HCT116 (cell line): ENCODE data around the gene TMEM150A. TPM values are rescaled to one million over a fixed set of nuclear protein-coding genes. Genes with fewer than 3 reads are reported as not detected.

Experiments
- ATAC-seq: fragments of 200-7000 bp; cut with Tn5 transposase; 2 replicates; pipeline ENCODE4 v1.9.1; 2020; ENCODE audit warnings: mild to moderate bottlenecking, moderate library complexity
- BruUV-seq: library from RNA; stranded (reverse); fragments of 400-500 nt; replicated peaks from 2 replicates; lab custom pipeline; 2021; lab: Mats Ljungman, UMichigan
- CTCF ChIA-PET: fragments of 300-600 bp; sonication (Branson Sonifier 250); formaldehyde crosslinking; loops from one replicate; lab custom pipeline; 2021; ENCODE audit warnings: antibody characterized with exemption; lab: Charles Lee
- POLR2A ChIA-PET: fragments of 300-600, 350-600 bp; sonication (Branson Sonifier 250); formaldehyde crosslinking; loops from one replicate; lab custom pipeline; 2021; ENCODE audit warnings: antibody characterized with exemption; lab: Charles Lee
- RAD21 ChIA-PET, 2 experiments: fragments of 300-600 bp; sonication (Branson Sonifier 250); formaldehyde crosslinking; loops; one replicate each; lab custom pipeline; 2023; ENCODE audit warnings: low total read pairs in 2 of 2; ENCODE audit not compliant: uncharacterized antibody in 2 of 2, unreplicated experiment in 2 of 2, low non-redundant PET in 1 of 2; lab: Charles Lee
- DNase-seq: peaks from one replicate; pipeline ENCODE4 v3.0.0-alpha.2; 2010; ENCODE audit warnings: low read depth, low spot score
- H2AFZ ChIP-seq: fragments of 200-600 bp; shearing (Covaris generic), sonication (generic); 2 replicates; pipeline ENCODE4 v1.6.1; 2017; ENCODE audit warnings: low read depth, mixed run types, mixed read lengths, antibody characterized with exemption, low read length; ENCODE audit not compliant: poor library complexity, severe bottlenecking
- H3K27ac ChIP-seq: 2 replicates; pipeline ENCODE4 v1.5.1; 2012; ENCODE audit warnings: low read depth, low read length
- H3K27me3 ChIP-seq: fragments of 200-600 bp; sonication (generic); 2 replicates; pipeline ENCODE4 v1.6.1; 2016; ENCODE audit warnings: mixed run types, low read length, mixed read lengths; ENCODE audit not compliant: insufficient read depth
- H3K36me3 ChIP-seq, 2 experiments: fragments of 200-500 bp in 1 of 2; fragments of 200-600 bp in 1 of 2; sonication (Bioruptor generic) in 1 of 2; sonication (generic) in 1 of 2; 2 replicates each; pipeline versions ENCODE4 v1.5.1 to v1.6.1; 2014 to 2016; ENCODE audit warnings: low read length in 2 of 2, inconsistent platforms in 1 of 2, mixed read lengths in 1 of 2, mixed run types in 1 of 2; ENCODE audit not compliant: insufficient read depth in 2 of 2, control insufficient read depth in 1 of 2
- H3K4me1 ChIP-seq, 2 experiments: fragments of 200-600 bp in 1 of 2; sonication (generic) in 1 of 2; 2 replicates each; pipeline versions ENCODE4 v1.5.1 to v1.6.1; 2012 to 2017; ENCODE audit warnings: low read length in 2 of 2, inconsistent platforms in 1 of 2, mild to moderate bottlenecking in 1 of 2, mixed read lengths in 1 of 2, mixed run types in 1 of 2, moderate library complexity in 1 of 2; ENCODE audit not compliant: insufficient read depth in 2 of 2, control insufficient read depth in 1 of 2
- H3K4me2 ChIP-seq: fragments of 200-600 bp; sonication (generic); 2 replicates; pipeline ENCODE4 v1.6.1; 2017; ENCODE audit warnings: mixed run types, low read length, mixed read lengths
- H3K4me3 ChIP-seq, 2 experiments: fragments of 200-600 bp in 1 of 2; sonication (generic) in 1 of 2; replicated peaks in 1 of 2; 2 replicates each; pipeline ENCODE4 v1.5.1; 2011 to 2016; ENCODE audit warnings: low read length in 2 of 2, control low read depth in 1 of 2, low read depth in 1 of 2, mild to moderate bottlenecking in 1 of 2, mixed read lengths in 1 of 2, mixed run types in 1 of 2
- H3K79me2 ChIP-seq: fragments of 200-600 bp; sonication (generic); 2 replicates; pipeline ENCODE4 v1.6.1; 2017; ENCODE audit warnings: mild to moderate bottlenecking, mixed run types, low read length, moderate library complexity, mixed read lengths; ENCODE audit not compliant: insufficient read depth
- H3K9ac ChIP-seq: fragments of 200-600 bp; sonication (generic); 2 replicates; pipeline ENCODE4 v1.6.1; 2016; ENCODE audit warnings: low read length, mixed read lengths
- H3K9me2 ChIP-seq: fragments of 200-600 bp; sonication (generic), shearing (Covaris generic); 2 replicates; pipeline ENCODE4 v1.6.1; 2017; ENCODE audit warnings: mixed run types, mild to moderate bottlenecking, moderate library complexity; ENCODE audit not compliant: insufficient read depth
- H3K9me3 ChIP-seq, 2 experiments: fragments of 200-500 bp in 1 of 2; fragments of 200-600 bp in 1 of 2; sonication (Bioruptor generic) in 1 of 2; sonication (generic) in 1 of 2; 2 replicates each; pipeline ENCODE4 v1.6.1; 2014 to 2017; ENCODE audit warnings: low read length in 2 of 2, mixed read lengths in 2 of 2, inconsistent platforms in 1 of 2, low read depth in 1 of 2, mild to moderate bottlenecking in 1 of 2, mixed run types in 1 of 2, moderate library complexity in 1 of 2; ENCODE audit not compliant: control insufficient read depth in 1 of 2, insufficient read depth in 1 of 2
- H4K20me1 ChIP-seq: fragments of 200-600 bp; sonication (generic), shearing (Covaris generic); 2 replicates; pipeline ENCODE4 v1.6.1; 2017; ENCODE audit warnings: mixed run types, mild to moderate bottlenecking, moderate library complexity; ENCODE audit not compliant: insufficient read depth
- CBX3 ChIP-seq: IDR thresholded peaks from 2 replicates; pipeline ENCODE4 v1.6.1; 2012; ENCODE audit warnings: low read depth
- CEBPB ChIP-seq: IDR thresholded peaks from 2 replicates; pipeline ENCODE4 v1.6.1; 2012; ENCODE audit warnings: low read depth
- EGR1 ChIP-seq: IDR thresholded peaks from 2 replicates; pipeline ENCODE4 v1.6.1; 2012; ENCODE audit warnings: low read depth
- ELF1 ChIP-seq: IDR thresholded peaks from 2 replicates; pipeline ENCODE4 v1.6.1; 2012; ENCODE audit warnings: low read depth, borderline replicate concordance
- EZH2 ChIP-seq: fragments of 200-600 bp; sonication (generic); IDR thresholded peaks from 2 replicates; pipeline ENCODE4 v1.6.1; 2017; ENCODE audit warnings: antibody characterized with exemption, mixed run types
- EZH2phosphoT487 ChIP-seq: fragments of 200-600 bp; IDR thresholded peaks from 2 replicates; pipeline ENCODE4 v1.6.1; 2018; ENCODE audit warnings: antibody characterized with exemption, borderline replicate concordance
- FOSL1 ChIP-seq: IDR thresholded peaks from 2 replicates; pipeline ENCODE4 v1.6.1; 2012; ENCODE audit warnings: low read depth
- POLR2A ChIP-seq: IDR thresholded peaks from 2 replicates; pipeline ENCODE4 v1.7.0; 2011; ENCODE audit warnings: borderline replicate concordance; ENCODE audit not compliant: insufficient read depth, insufficient read length; ENCODE audit errors: extremely low read depth
- POLR2AphosphoS5 ChIP-seq: IDR thresholded peaks from 2 replicates; pipeline ENCODE4 v1.6.1; 2011; ENCODE audit warnings: mild to moderate bottlenecking, low read depth, low read length, moderate library complexity
- RAD21 ChIP-seq: IDR thresholded peaks from 2 replicates; pipeline ENCODE4 v1.6.1; 2012; ENCODE audit warnings: low read depth, mild to moderate bottlenecking
- SP1 ChIP-seq: IDR thresholded peaks from 2 replicates; pipeline ENCODE4 v1.6.1; 2012; ENCODE audit warnings: low read depth
- TCF7L2 ChIP-seq: IDR thresholded peaks from 2 replicates; pipeline ENCODE4 v1.7.0; 2011; ENCODE audit warnings: borderline replicate concordance, inconsistent platforms; ENCODE audit not compliant: insufficient read depth, insufficient read length; ENCODE audit errors: extremely low read depth
- YY1 ChIP-seq: IDR thresholded peaks from 2 replicates; pipeline ENCODE4 v1.6.1; 2011; ENCODE audit warnings: low read length, low read depth, moderate library complexity, mild to moderate bottlenecking; ENCODE audit not compliant: insufficient replicate concordance; ENCODE audit errors: extremely low read depth
- ZFX ChIP-seq: fragments of 450-650 bp; IDR thresholded peaks from 2 replicates; pipeline ENCODE4 v1.6.1; 2017
- intact Hi-C: fragments of 100-400 bp; cut with micrococcal nuclease; formaldehyde crosslinking; loops from 2 replicates; pipeline ENCODE4 v1.10.0; 2022
- total RNA-seq: library from RNA; stranded (reverse); gene quantifications from one replicate; pipeline ENCODE4 v1.2.1, GENCODE V29; 2021; ENCODE audit not compliant: unreplicated experiment
- TF ChIP-seq, protein P1 (sequence below): IDR thresholded peaks from 2 replicates; pipeline ENCODE4 v1.6.1; 2012
- TF ChIP-seq, protein P2 (sequence below): IDR thresholded peaks from 2 replicates; pipeline ENCODE4 v1.6.1; 2012; ENCODE audit warnings: low read depth
- TF ChIP-seq, protein P3 (sequence below), 3 experiments: fragments of 200-600 bp in 1 of 3; sonication (generic) in 1 of 3; IDR thresholded peaks in 2 of 3; conservative IDR thresholded peaks in 1 of 3; 2 replicates each; pipeline ENCODE4 v1.5.1; 2012 to 2017; ENCODE audit warnings: low read depth in 2 of 3, low read length in 2 of 3, antibody characterized with exemption in 1 of 3, borderline replicate concordance in 1 of 3, control low read depth in 1 of 3, mild to moderate bottlenecking in 1 of 3, mixed read lengths in 1 of 3, mixed run types in 1 of 3, moderate library complexity in 1 of 3; ENCODE audit not compliant: insufficient read depth in 1 of 3
- TF ChIP-seq, protein P4 (sequence below): IDR thresholded peaks from 2 replicates; pipeline ENCODE4 v1.6.1; 2012

Gene TMEM150A
- total RNA-seq, 1 experiment from 2014 or later, result 9.9 TPM

DNA sequence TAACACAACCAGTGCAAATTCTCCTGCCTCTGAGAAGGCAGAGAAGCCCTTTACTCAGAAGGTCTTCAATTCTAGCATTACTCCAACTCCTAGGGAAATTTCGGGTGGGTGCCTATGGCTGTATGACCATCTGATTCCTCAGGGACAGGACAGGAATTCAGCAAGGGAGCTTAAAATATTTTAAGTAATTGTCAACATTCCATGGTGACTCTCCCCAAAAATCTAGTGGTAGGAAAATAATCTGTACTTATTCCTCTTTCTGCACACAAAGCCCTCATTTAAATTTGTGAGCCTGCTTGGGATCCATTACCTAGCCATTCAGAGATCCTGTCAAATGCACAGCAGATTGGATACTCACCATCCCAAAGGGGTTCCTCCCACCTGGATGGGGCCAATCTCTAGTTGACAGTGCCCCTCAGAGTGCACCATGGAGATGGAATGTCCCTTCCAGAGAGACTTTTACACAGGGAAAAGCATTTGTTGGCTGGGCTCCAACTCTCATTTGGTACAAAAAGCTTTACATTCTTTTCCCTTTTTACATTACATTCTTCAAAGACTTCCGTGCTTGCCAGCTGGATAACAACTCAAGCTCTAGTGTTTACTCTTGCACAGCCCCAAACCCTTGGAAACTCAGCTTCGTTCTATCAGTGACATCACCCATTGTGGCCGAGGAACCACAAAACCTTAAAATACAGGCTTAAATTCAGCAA, 3.1 kb upstream of the TMEM150A start:
- BruUV-seq, result no TSS peak
- no peak overlapping the region for H3K4me2 ChIP-seq
- intact Hi-C loops, result no loop called here
- H3K79me2 ChIP-seq, result peaks cover 5% of the 10 kb centered on the region; the same call in 1 of the 2 replicates
- no peaks in the 10 kb centered on the region for H3K9me2 ChIP-seq
- peaks cover 14 to 23% of the 10 kb centered on the region in 2 experiments for H3K4me1 ChIP-seq
- H3K27me3 ChIP-seq, result no peaks in the 10 kb centered on the region
- ChIA-PET CTCF (no interaction called here), RAD21 (no interaction called here), POLR2A (interaction anchor here (0.5 to 1.8 kb wide), 4 partner anchors 10 to 27 kb away, joined by 3 to 7 read pairs (median 4); partner anchors contain the start of genes RNF181 and USP39)
- no peak for TF ChIP-seq FOSL1
- TF ChIP-seq, protein P1, sequence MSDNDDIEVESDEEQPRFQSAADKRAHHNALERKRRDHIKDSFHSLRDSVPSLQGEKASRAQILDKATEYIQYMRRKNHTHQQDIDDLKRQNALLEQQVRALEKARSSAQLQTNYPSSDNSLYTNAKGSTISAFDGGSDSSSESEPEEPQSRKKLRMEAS, result no peak
- no peak for TF ChIP-seq RAD21
- no peak for TF ChIP-seq SP1
- TF ChIP-seq YY1, result no peak
- no peak for TF ChIP-seq ELF1
- TF ChIP-seq POLR2AphosphoS5, result no peak
- no peak for TF ChIP-seq EGR1
- TF ChIP-seq, protein P2, sequence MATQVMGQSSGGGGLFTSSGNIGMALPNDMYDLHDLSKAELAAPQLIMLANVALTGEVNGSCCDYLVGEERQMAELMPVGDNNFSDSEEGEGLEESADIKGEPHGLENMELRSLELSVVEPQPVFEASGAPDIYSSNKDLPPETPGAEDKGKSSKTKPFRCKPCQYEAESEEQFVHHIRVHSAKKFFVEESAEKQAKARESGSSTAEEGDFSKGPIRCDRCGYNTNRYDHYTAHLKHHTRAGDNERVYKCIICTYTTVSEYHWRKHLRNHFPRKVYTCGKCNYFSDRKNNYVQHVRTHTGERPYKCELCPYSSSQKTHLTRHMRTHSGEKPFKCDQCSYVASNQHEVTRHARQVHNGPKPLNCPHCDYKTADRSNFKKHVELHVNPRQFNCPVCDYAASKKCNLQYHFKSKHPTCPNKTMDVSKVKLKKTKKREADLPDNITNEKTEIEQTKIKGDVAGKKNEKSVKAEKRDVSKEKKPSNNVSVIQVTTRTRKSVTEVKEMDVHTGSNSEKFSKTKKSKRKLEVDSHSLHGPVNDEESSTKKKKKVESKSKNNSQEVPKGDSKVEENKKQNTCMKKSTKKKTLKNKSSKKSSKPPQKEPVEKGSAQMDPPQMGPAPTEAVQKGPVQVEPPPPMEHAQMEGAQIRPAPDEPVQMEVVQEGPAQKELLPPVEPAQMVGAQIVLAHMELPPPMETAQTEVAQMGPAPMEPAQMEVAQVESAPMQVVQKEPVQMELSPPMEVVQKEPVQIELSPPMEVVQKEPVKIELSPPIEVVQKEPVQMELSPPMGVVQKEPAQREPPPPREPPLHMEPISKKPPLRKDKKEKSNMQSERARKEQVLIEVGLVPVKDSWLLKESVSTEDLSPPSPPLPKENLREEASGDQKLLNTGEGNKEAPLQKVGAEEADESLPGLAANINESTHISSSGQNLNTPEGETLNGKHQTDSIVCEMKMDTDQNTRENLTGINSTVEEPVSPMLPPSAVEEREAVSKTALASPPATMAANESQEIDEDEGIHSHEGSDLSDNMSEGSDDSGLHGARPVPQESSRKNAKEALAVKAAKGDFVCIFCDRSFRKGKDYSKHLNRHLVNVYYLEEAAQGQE, result no peak
- TF ChIP-seq, protein P3, sequence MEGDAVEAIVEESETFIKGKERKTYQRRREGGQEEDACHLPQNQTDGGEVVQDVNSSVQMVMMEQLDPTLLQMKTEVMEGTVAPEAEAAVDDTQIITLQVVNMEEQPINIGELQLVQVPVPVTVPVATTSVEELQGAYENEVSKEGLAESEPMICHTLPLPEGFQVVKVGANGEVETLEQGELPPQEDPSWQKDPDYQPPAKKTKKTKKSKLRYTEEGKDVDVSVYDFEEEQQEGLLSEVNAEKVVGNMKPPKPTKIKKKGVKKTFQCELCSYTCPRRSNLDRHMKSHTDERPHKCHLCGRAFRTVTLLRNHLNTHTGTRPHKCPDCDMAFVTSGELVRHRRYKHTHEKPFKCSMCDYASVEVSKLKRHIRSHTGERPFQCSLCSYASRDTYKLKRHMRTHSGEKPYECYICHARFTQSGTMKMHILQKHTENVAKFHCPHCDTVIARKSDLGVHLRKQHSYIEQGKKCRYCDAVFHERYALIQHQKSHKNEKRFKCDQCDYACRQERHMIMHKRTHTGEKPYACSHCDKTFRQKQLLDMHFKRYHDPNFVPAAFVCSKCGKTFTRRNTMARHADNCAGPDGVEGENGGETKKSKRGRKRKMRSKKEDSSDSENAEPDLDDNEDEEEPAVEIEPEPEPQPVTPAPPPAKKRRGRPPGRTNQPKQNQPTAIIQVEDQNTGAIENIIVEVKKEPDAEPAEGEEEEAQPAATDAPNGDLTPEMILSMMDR (IDR thresholded peaks at IDR 0.05 in 2 of 3, conservative IDR thresholded peaks at IDR 0.05 in 1 of 3; ENCODE audit: borderline replicate concordance in 1 of 3, insufficient read depth in 1 of 3, low read depth in 2 of 3, low read length in 2 of 3), result no peak
- TF ChIP-seq ZFX, result no peak
- TF ChIP-seq CEBPB, result no peak
- no peak for TF ChIP-seq EZH2
- TF ChIP-seq, protein P4, sequence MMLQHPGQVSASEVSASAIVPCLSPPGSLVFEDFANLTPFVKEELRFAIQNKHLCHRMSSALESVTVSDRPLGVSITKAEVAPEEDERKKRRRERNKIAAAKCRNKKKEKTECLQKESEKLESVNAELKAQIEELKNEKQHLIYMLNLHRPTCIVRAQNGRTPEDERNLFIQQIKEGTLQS, result no peak
- TF ChIP-seq POLR2A, result no peak
- no peak for TF ChIP-seq EZH2phosphoT487
- no peak for TF ChIP-seq TCF7L2
- TF ChIP-seq CBX3, result no peak
- DNase-seq, result no peak
- no peak overlapping the region for H2AFZ ChIP-seq
- H3K9ac ChIP-seq, result no peak overlapping the region
- H4K20me1 ChIP-seq, result no peaks in the 10 kb centered on the region
- H3K4me3 ChIP-seq, result no peak overlapping the region
- no peaks in the 10 kb centered on the region for H3K9me3 ChIP-seq
- no peak for ATAC-seq
- no peak overlapping the region for H3K27ac ChIP-seq
- peaks cover 6 to 16% of the 10 kb centered on the region in 2 experiments for H3K36me3 ChIP-seq
